Measurements from ENCODE around the gene ERGIC3.

DNA sequence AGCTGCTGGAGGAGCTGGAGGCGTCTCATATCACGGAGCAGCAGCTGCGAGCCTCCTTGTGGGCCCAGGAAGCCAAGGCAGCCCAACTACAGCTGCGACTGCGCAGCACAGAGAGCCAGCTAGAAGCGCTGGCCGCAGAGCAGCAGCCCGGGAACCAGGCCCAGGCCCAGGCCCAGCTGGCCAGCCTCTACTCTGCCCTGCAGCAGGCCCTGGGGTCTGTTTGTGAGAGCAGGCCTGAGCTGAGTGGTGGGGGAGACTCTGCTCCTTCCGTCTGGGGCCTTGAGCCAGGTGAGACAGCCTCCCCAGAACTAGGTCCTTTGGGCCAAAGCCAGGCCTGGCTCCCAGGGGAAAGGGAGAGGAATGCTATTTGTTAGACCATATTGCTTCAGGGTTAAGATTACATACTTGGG is 44.1 kb upstream of the ERGIC3 start:
- TF ChIP-seq, protein P1, sequence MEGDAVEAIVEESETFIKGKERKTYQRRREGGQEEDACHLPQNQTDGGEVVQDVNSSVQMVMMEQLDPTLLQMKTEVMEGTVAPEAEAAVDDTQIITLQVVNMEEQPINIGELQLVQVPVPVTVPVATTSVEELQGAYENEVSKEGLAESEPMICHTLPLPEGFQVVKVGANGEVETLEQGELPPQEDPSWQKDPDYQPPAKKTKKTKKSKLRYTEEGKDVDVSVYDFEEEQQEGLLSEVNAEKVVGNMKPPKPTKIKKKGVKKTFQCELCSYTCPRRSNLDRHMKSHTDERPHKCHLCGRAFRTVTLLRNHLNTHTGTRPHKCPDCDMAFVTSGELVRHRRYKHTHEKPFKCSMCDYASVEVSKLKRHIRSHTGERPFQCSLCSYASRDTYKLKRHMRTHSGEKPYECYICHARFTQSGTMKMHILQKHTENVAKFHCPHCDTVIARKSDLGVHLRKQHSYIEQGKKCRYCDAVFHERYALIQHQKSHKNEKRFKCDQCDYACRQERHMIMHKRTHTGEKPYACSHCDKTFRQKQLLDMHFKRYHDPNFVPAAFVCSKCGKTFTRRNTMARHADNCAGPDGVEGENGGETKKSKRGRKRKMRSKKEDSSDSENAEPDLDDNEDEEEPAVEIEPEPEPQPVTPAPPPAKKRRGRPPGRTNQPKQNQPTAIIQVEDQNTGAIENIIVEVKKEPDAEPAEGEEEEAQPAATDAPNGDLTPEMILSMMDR (IDR thresholded peaks at IDR 0.05; ENCODE audit: poor library complexity): no peak
- TF ChIP-seq EZH2phosphoT487 (IDR thresholded peaks at IDR 0.05; ENCODE audit: low read depth, severe bottlenecking, unreplicated experiment) (no peak), EZH2 (IDR thresholded peaks at IDR 0.05; ENCODE audit: borderline replicate concordance) (no peak)

All from hepatocyte (in vitro differentiated cells).